Panc1 (cell line): ENCODE results near the gene COL27A1.

Source experiments
- TF ChIP-seq, protein P1 (sequence below), 2 experiments: IDR thresholded peaks; 2 replicates each; pipeline ENCODE4 v1.6.1; 2011 to 2012; ENCODE audit warnings: low read depth in 2 of 2, control low read depth in 1 of 2, low read length in 1 of 2, mild to moderate bottlenecking in 1 of 2, moderate library complexity in 1 of 2; ENCODE audit not compliant: insufficient read depth in 1 of 2
- TF ChIP-seq, protein P2 (sequence below): fragments of 450-650 bp; IDR thresholded peaks from 2 replicates; pipeline ENCODE4 v1.5.1; 2017; ENCODE audit warnings: mild to moderate bottlenecking

DNA sequence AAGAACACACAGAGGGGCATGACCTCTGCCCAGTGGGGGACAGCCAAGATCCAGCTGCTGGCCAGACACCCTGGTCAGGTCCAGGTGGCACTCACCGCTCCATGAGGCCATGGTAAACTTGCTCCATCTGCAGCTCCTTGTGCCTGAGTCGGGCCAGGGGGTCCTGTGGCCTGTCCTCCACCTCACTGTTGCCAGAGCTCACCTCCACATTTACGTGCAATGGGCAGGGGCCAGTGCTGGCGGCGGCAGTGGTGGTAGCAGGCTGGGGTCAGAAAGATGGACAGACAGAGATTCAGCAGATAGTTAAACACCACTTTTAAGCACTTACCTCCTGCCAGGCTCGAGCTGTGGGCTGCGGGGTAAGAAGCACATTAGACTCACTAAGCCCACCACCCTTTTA lies 204.5 kb downstream of the COL27A1 start:
- TF ChIP-seq, protein P1, sequence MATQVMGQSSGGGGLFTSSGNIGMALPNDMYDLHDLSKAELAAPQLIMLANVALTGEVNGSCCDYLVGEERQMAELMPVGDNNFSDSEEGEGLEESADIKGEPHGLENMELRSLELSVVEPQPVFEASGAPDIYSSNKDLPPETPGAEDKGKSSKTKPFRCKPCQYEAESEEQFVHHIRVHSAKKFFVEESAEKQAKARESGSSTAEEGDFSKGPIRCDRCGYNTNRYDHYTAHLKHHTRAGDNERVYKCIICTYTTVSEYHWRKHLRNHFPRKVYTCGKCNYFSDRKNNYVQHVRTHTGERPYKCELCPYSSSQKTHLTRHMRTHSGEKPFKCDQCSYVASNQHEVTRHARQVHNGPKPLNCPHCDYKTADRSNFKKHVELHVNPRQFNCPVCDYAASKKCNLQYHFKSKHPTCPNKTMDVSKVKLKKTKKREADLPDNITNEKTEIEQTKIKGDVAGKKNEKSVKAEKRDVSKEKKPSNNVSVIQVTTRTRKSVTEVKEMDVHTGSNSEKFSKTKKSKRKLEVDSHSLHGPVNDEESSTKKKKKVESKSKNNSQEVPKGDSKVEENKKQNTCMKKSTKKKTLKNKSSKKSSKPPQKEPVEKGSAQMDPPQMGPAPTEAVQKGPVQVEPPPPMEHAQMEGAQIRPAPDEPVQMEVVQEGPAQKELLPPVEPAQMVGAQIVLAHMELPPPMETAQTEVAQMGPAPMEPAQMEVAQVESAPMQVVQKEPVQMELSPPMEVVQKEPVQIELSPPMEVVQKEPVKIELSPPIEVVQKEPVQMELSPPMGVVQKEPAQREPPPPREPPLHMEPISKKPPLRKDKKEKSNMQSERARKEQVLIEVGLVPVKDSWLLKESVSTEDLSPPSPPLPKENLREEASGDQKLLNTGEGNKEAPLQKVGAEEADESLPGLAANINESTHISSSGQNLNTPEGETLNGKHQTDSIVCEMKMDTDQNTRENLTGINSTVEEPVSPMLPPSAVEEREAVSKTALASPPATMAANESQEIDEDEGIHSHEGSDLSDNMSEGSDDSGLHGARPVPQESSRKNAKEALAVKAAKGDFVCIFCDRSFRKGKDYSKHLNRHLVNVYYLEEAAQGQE (IDR thresholded peaks at IDR 0.05; ENCODE audit: insufficient read depth in 1 of 2, low read depth in 2 of 2, low read length in 1 of 2), result no peak
- TF ChIP-seq, protein P2, sequence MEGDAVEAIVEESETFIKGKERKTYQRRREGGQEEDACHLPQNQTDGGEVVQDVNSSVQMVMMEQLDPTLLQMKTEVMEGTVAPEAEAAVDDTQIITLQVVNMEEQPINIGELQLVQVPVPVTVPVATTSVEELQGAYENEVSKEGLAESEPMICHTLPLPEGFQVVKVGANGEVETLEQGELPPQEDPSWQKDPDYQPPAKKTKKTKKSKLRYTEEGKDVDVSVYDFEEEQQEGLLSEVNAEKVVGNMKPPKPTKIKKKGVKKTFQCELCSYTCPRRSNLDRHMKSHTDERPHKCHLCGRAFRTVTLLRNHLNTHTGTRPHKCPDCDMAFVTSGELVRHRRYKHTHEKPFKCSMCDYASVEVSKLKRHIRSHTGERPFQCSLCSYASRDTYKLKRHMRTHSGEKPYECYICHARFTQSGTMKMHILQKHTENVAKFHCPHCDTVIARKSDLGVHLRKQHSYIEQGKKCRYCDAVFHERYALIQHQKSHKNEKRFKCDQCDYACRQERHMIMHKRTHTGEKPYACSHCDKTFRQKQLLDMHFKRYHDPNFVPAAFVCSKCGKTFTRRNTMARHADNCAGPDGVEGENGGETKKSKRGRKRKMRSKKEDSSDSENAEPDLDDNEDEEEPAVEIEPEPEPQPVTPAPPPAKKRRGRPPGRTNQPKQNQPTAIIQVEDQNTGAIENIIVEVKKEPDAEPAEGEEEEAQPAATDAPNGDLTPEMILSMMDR, result no peak
